GM21526 (cell line): Measurements from ENCODE around the gene SLC35A4.
"Not testable (repeated sequence)": the region's sequence is repeated elsewhere in the genome, so short reads cannot be mapped to it uniquely, and the experiment has no call there.

Experiments used
- ATAC-seq: cut with Tn5 transposase; IDR thresholded peaks from one replicate; pipeline ENCODE4 v1.9.1; 2021; ENCODE audit warnings: moderate library complexity; ENCODE audit not compliant: unreplicated experiment, low FRiP score

Gene SLC35A4

GRCh38 chr5:140588311-140589070 lies 23.9 kb downstream of the SLC35A4 start:
- no peak for ATAC-seq

- ATAC-seq: no peak
Measured at GRCh38 chr5:140590861-140591260, 26.2 kb downstream of the SLC35A4 start.

GRCh38 chr5:140591747-140592372 lies 27.2 kb downstream of the SLC35A4 start:
- ATAC-seq: no peak

GRCh38 chr5:140593070-140593469 lies 28.4 kb downstream of the SLC35A4 start:
- ATAC-seq: not testable (repeated sequence)

GRCh38 chr5:140594169-140594568 lies 29.5 kb downstream of the SLC35A4 start:
- ATAC-seq: no peak

- ATAC-seq: no peak
Measured at GRCh38 chr5:140595538-140596300, 31.1 kb downstream of the SLC35A4 start.

- no peak for ATAC-seq
Measured at GRCh38 chr5:140596321-140596741, 31.7 kb downstream of the SLC35A4 start.

GRCh38 chr5:140598836-140599235 lies 34.2 kb downstream of the SLC35A4 start:
- no peak for ATAC-seq

GRCh38 chr5:140600096-140600495 lies 35.5 kb downstream of the SLC35A4 start:
- no peak for ATAC-seq

- ATAC-seq: no peak
Measured at GRCh38 chr5:140602147-140602546, 37.5 kb downstream of the SLC35A4 start.

- not testable (repeated sequence) for ATAC-seq
Measured at GRCh38 chr5:140603446-140603698, 38.7 kb downstream of the SLC35A4 start.

GRCh38 chr5:140603734-140604133 lies 39.1 kb downstream of the SLC35A4 start:
- no peak for ATAC-seq

GRCh38 chr5:140605879-140606278 lies 41.3 kb downstream of the SLC35A4 start:
- ATAC-seq: no peak

- ATAC-seq: no peak
Measured at GRCh38 chr5:140607031-140607430, 42.4 kb downstream of the SLC35A4 start.

- no peak for ATAC-seq
Measured at GRCh38 chr5:140608722-140609121, 44.1 kb downstream of the SLC35A4 start.

- ATAC-seq: no peak
Measured at GRCh38 chr5:140609126-140609525, 44.5 kb downstream of the SLC35A4 start.

- ATAC-seq: no peak
Measured at GRCh38 chr5:140611020-140611521, 46.4 kb downstream of the SLC35A4 start.
